ENCODE results near the gene MFRP. TPM values are rescaled to one million over a fixed set of nuclear protein-coding genes. Genes with fewer than 3 reads are reported as not detected.

MFRP gene
- total RNA-seq, 1 donor from 2014 or later, result not detected

- no peak for DNase-seq (ENCODE audit: low spot score)
Measured at GRCh38 chr11:119359365-119360214, 13.1 kb upstream of the MFRP start.

- no peak for DNase-seq (ENCODE audit: low spot score)
Measured at GRCh38 chr11:119357074-119357473, 10.6 kb upstream of the MFRP start.

- DNase-seq (ENCODE audit: low spot score), result peak; percentile 95
Measured at GRCh38 chr11:119356349-119357031, 10.0 kb upstream of the MFRP start.

GRCh38 chr11:119355091-119355843, 8.8 kb upstream of the MFRP start:
- no peak for DNase-seq (ENCODE audit: low spot score)

- no peak for DNase-seq (ENCODE audit: low spot score)
Measured at GRCh38 chr11:119352857-119353260, 6.4 kb upstream of the MFRP start.

- DNase-seq (ENCODE audit: low spot score), result no peak
Measured at GRCh38 chr11:119351232-119351631, 4.7 kb upstream of the MFRP start.

GRCh38 chr11:119350302-119350701, 3.8 kb upstream of the MFRP start:
- no peak for DNase-seq (ENCODE audit: low spot score)

- no peak for DNase-seq (ENCODE audit: low spot score)
Measured at GRCh38 chr11:119347940-119348605, 1.6 kb upstream of the MFRP start.

GRCh38 chr11:119347242-119347641, 737 bp upstream of the MFRP start:
- DNase-seq (ENCODE audit: low spot score), result no peak

- DNase-seq (ENCODE audit: low spot score), result no peak
Measured at GRCh38 chr11:119345685-119346084, 820 bp downstream of the MFRP start.

- DNase-seq (ENCODE audit: low spot score), result no peak
Measured at GRCh38 chr11:119344291-119345010, 2.1 kb downstream of the MFRP start.

- no peak for DNase-seq (ENCODE audit: low spot score)
Measured at GRCh38 chr11:119343726-119344125, 2.8 kb downstream of the MFRP start.

GRCh38 chr11:119342362-119343130, 4.0 kb downstream of the MFRP start:
- no peak for DNase-seq (ENCODE audit: low spot score)

GRCh38 chr11:119342023-119342300, 4.5 kb downstream of the MFRP start:
- DNase-seq (ENCODE audit: low spot score), result no peak

GRCh38 chr11:119341222-119342022, 5.1 kb downstream of the MFRP start:
- DNase-seq (ENCODE audit: low spot score), result no peak

GRCh38 chr11:119340335-119341221, 5.9 kb downstream of the MFRP start, which contains the start of gene C1QTNF5:
TSS of gene C1QTNF5 (minus strand) at chr11:119340883. CDS start at chr11:119340397, 486 bp downstream.
- no peak for DNase-seq (ENCODE audit: low spot score)

- DNase-seq (ENCODE audit: low spot score), result no peak
Measured at GRCh38 chr11:119339589-119340334, 6.7 kb downstream of the MFRP start.
